Liver (tissue), 9 donors: ENCODE measurements around the gene SALL1. TPM values are rescaled to one million over a fixed set of nuclear protein-coding genes. Genes with fewer than 3 reads are reported as not detected.

ENCODE experiments used
- DNase-seq: peaks from one replicate; pipeline ENCODE4 v3.0.0-alpha.2; 2017; ENCODE audit warnings: low spot score
- H3K27ac ChIP-seq, 2 donors: one replicate each; pipeline ENCODE4 v1.7.0; 2013; ENCODE audit warnings: inconsistent platforms in 2 of 2, low read length in 2 of 2, control low read depth in 1 of 2, low read depth in 1 of 2, mild to moderate bottlenecking in 1 of 2
- H3K27me3 ChIP-seq, 4 donors: one replicate each; pipeline versions ENCODE4 v1.6.1 to v1.7.0; 2013; ENCODE audit warnings: low read length in 3 of 4, inconsistent platforms in 1 of 4, mild to moderate bottlenecking in 1 of 4, moderate library complexity in 1 of 4; ENCODE audit not compliant: control insufficient read depth in 4 of 4, insufficient read depth in 4 of 4
- H3K36me3 ChIP-seq, 4 donors: one replicate each; pipeline versions ENCODE4 v1.6.1 to v1.7.0; 2013; ENCODE audit warnings: low read length in 3 of 4, mild to moderate bottlenecking in 3 of 4, low read depth in 1 of 4, moderate library complexity in 1 of 4; ENCODE audit not compliant: control insufficient read depth in 4 of 4, insufficient read depth in 3 of 4
- H3K4me1 ChIP-seq, 4 donors: one replicate each; pipeline versions ENCODE4 v1.6.1 to v1.7.0; 2013; ENCODE audit warnings: low read length in 3 of 4, mild to moderate bottlenecking in 3 of 4, moderate library complexity in 1 of 4; ENCODE audit not compliant: control insufficient read depth in 4 of 4, insufficient read depth in 4 of 4
- H3K4me3 ChIP-seq, 3 donors: one replicate each; pipeline versions ENCODE4 v1.6.1 to v1.7.0; 2013; ENCODE audit warnings: low read length in 3 of 3, control low read depth in 1 of 3, low read depth in 1 of 3, mild to moderate bottlenecking in 1 of 3
- H3K9ac ChIP-seq, 2 donors: one replicate each; pipeline ENCODE4 v1.7.0; 2013; ENCODE audit warnings: low read length in 2 of 2, mild to moderate bottlenecking in 2 of 2, moderate library complexity in 2 of 2, control low read depth in 1 of 2, low read depth in 1 of 2
- H3K9me3 ChIP-seq, 4 donors: one replicate each; pipeline versions ENCODE4 v1.6.1 to v1.7.0; 2013; ENCODE audit warnings: low read length in 3 of 4; ENCODE audit not compliant: control insufficient read depth in 4 of 4
- FOXA1 ChIP-seq: IDR thresholded peaks from 2 replicates; pipeline ENCODE4 v1.6.1; 2016; ENCODE audit warnings: antibody characterized with exemption
- FOXA2 ChIP-seq: IDR thresholded peaks from 2 replicates; pipeline ENCODE4 v1.6.1; 2016; ENCODE audit warnings: antibody characterized with exemption
- GABPA ChIP-seq, 2 donors: IDR thresholded peaks in 1 of 2; conservative IDR thresholded peaks in 1 of 2; 2 replicates each; pipeline ENCODE4 v1.6.1; 2016; ENCODE audit warnings: antibody characterized with exemption in 2 of 2, mild to moderate bottlenecking in 1 of 2, moderate library complexity in 1 of 2
- HNF4A ChIP-seq, 2 donors: conservative IDR thresholded peaks; 2 replicates each; pipeline ENCODE4 v1.6.1; 2016; ENCODE audit warnings: antibody characterized with exemption in 2 of 2, mild to moderate bottlenecking in 2 of 2
- HNF4G ChIP-seq: IDR thresholded peaks from 2 replicates; pipeline ENCODE4 v1.6.1; 2016; ENCODE audit warnings: antibody characterized with exemption
- JUND ChIP-seq, 2 donors: IDR thresholded peaks; 2 replicates each; pipeline ENCODE4 v1.6.1; 2016; ENCODE audit warnings: antibody characterized with exemption in 2 of 2
- NR2F2 ChIP-seq: IDR thresholded peaks from 2 replicates; pipeline ENCODE4 v1.6.1; 2016; ENCODE audit warnings: antibody characterized with exemption
- RAD21 ChIP-seq, 2 donors: IDR thresholded peaks; 2 replicates each; pipeline ENCODE4 v1.6.1; 2016; ENCODE audit warnings: antibody characterized with exemption in 2 of 2, mild to moderate bottlenecking in 2 of 2
- RXRA ChIP-seq, 2 donors: IDR thresholded peaks; 2 replicates each; pipeline ENCODE4 v1.6.1; 2017 to 2018; ENCODE audit warnings: antibody characterized with exemption in 2 of 2, mild to moderate bottlenecking in 1 of 2
- SP1 ChIP-seq: IDR thresholded peaks from 2 replicates; pipeline ENCODE4 v1.6.1; 2018; ENCODE audit warnings: antibody characterized with exemption, mild to moderate bottlenecking
- YY1 ChIP-seq: IDR thresholded peaks from 2 replicates; pipeline ENCODE4 v1.6.1; 2016; ENCODE audit warnings: antibody characterized with exemption, mild to moderate bottlenecking
- WGBS: extraction: QIAGEN DNeasy Blood & Tissue Kit; methylation state at CpG from one replicate; pipeline ENCODE4 v1.1.7; 2013; 5-methylcytosine and 5-hydroxymethylcytosine counted together
- polyA plus RNA-seq, 2 donors: library from polyadenylated mRNA; stranded (reverse) in 1 of 2; unstranded in 1 of 2; fragments of 200-250 nt in 1 of 2; fragments of >200 nt in 1 of 2; fragmentation: Nextera tagmentation in 1 of 2; extraction: Ambion mirVana in 1 of 2; gene quantifications; one replicate each; pipeline versions ENCODE4 v1.2.1 to v1.2.3, GENCODE V29; 2013 to 2015
- total RNA-seq, 2 donors: library from RNA; depleted of rRNA; stranded (reverse); fragments of >200 nt; gene quantifications; one replicate each; pipeline ENCODE4 v1.2.3, GENCODE V29; 2014
- TF ChIP-seq, protein P1 (sequence below): IDR thresholded peaks from 2 replicates; pipeline ENCODE4 v1.6.1; 2016; ENCODE audit warnings: antibody characterized with exemption
- TF ChIP-seq, protein P2 (sequence below): IDR thresholded peaks from 2 replicates; pipeline ENCODE4 v1.6.1; 2016; ENCODE audit warnings: antibody characterized with exemption
- TF ChIP-seq, protein P3 (sequence below): IDR thresholded peaks from 2 replicates; pipeline ENCODE4 v1.6.1; 2016; ENCODE audit warnings: antibody characterized with exemption, mild to moderate bottlenecking
- TF ChIP-seq, protein P4 (sequence below): IDR thresholded peaks from 2 replicates; pipeline ENCODE4 v1.6.1; 2016; ENCODE audit warnings: antibody characterized with exemption
- TF ChIP-seq, protein P5 (sequence below): fragments of 150-350 bp; IDR thresholded peaks from 2 replicates; pipeline ENCODE4 v1.5.1; 2017; ENCODE audit warnings: improper control_type of control experiment, low read depth, low read length; ENCODE audit not compliant: missing input control
- donor health status: healthy.
- donor health status: healthy.
- donor health status: healthy.
- donor health status: healthy.
- donor health status: healthy.

Gene SALL1
- total and polyA plus RNA-seq, 4 donors: 1.8 to 13.4 (median 11.7) TPM

DNA sequence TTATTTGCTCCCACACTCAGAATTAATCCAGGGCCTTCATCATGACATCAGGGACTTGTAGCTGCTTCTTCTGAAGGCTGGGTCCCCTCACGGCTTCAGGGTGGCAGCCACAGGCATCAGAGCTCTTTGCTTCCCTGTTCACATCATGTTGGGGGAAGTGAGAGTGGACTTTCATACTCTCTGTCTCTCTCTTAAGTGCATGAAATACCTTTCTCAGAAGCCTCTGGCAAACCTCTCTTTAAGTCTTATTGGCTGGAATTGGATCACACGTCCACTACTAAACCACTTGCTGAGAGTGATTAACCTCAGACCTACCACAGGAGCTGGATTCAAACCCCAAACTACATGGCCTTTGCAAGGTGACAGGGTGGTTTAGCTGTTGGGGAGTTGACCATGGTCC, 17.7 kb upstream of the SALL1 start:
- 89% methylated on average over 2 of the region's 2 CpGs for WGBS
- no peaks in the 10 kb centered on the region for H3K9me3 ChIP-seq
- no peak for DNase-seq
- no peaks in the 10 kb centered on the region for H3K4me1 ChIP-seq
- H3K4me3 ChIP-seq: no peak overlapping the region
- no peaks in the 10 kb centered on the region for H3K36me3 ChIP-seq
- no peak overlapping the region for H3K27ac ChIP-seq
- TF ChIP-seq JUND (IDR thresholded peaks at IDR 0.05) (no peak), HNF4G (no peak), FOXA1 (no peak), RAD21 (IDR thresholded peaks at IDR 0.05) (no peak), NR2F2 (no peak), SP1 (no peak), GABPA (IDR thresholded peaks at IDR 0.05 in 1 of 2, conservative IDR thresholded peaks at IDR 0.05 in 1 of 2) (no peak), FOXA2 (no peak), YY1 (no peak), RXRA (IDR thresholded peaks at IDR 0.05) (no peak), HNF4A (conservative IDR thresholded peaks at IDR 0.05) (no peak)
- TF ChIP-seq, protein P1, sequence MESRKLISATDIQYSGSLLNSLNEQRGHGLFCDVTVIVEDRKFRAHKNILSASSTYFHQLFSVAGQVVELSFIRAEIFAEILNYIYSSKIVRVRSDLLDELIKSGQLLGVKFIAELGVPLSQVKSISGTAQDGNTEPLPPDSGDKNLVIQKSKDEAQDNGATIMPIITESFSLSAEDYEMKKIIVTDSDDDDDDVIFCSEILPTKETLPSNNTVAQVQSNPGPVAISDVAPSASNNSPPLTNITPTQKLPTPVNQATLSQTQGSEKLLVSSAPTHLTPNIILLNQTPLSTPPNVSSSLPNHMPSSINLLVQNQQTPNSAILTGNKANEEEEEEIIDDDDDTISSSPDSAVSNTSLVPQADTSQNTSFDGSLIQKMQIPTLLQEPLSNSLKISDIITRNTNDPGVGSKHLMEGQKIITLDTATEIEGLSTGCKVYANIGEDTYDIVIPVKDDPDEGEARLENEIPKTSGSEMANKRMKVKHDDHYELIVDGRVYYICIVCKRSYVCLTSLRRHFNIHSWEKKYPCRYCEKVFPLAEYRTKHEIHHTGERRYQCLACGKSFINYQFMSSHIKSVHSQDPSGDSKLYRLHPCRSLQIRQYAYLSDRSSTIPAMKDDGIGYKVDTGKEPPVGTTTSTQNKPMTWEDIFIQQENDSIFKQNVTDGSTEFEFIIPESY: no peak
- TF ChIP-seq, protein P2, sequence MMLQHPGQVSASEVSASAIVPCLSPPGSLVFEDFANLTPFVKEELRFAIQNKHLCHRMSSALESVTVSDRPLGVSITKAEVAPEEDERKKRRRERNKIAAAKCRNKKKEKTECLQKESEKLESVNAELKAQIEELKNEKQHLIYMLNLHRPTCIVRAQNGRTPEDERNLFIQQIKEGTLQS: no peak
- TF ChIP-seq, protein P3, sequence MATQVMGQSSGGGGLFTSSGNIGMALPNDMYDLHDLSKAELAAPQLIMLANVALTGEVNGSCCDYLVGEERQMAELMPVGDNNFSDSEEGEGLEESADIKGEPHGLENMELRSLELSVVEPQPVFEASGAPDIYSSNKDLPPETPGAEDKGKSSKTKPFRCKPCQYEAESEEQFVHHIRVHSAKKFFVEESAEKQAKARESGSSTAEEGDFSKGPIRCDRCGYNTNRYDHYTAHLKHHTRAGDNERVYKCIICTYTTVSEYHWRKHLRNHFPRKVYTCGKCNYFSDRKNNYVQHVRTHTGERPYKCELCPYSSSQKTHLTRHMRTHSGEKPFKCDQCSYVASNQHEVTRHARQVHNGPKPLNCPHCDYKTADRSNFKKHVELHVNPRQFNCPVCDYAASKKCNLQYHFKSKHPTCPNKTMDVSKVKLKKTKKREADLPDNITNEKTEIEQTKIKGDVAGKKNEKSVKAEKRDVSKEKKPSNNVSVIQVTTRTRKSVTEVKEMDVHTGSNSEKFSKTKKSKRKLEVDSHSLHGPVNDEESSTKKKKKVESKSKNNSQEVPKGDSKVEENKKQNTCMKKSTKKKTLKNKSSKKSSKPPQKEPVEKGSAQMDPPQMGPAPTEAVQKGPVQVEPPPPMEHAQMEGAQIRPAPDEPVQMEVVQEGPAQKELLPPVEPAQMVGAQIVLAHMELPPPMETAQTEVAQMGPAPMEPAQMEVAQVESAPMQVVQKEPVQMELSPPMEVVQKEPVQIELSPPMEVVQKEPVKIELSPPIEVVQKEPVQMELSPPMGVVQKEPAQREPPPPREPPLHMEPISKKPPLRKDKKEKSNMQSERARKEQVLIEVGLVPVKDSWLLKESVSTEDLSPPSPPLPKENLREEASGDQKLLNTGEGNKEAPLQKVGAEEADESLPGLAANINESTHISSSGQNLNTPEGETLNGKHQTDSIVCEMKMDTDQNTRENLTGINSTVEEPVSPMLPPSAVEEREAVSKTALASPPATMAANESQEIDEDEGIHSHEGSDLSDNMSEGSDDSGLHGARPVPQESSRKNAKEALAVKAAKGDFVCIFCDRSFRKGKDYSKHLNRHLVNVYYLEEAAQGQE: no peak
- TF ChIP-seq, protein P4, sequence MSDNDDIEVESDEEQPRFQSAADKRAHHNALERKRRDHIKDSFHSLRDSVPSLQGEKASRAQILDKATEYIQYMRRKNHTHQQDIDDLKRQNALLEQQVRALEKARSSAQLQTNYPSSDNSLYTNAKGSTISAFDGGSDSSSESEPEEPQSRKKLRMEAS: no peak
- TF ChIP-seq, protein P5, sequence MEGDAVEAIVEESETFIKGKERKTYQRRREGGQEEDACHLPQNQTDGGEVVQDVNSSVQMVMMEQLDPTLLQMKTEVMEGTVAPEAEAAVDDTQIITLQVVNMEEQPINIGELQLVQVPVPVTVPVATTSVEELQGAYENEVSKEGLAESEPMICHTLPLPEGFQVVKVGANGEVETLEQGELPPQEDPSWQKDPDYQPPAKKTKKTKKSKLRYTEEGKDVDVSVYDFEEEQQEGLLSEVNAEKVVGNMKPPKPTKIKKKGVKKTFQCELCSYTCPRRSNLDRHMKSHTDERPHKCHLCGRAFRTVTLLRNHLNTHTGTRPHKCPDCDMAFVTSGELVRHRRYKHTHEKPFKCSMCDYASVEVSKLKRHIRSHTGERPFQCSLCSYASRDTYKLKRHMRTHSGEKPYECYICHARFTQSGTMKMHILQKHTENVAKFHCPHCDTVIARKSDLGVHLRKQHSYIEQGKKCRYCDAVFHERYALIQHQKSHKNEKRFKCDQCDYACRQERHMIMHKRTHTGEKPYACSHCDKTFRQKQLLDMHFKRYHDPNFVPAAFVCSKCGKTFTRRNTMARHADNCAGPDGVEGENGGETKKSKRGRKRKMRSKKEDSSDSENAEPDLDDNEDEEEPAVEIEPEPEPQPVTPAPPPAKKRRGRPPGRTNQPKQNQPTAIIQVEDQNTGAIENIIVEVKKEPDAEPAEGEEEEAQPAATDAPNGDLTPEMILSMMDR: no peak
- no peak overlapping the region for H3K9ac ChIP-seq
- no peaks in the 10 kb centered on the region for H3K27me3 ChIP-seq
